Stimulated activated CD8-positive, alpha-beta memory T cell treated with anti-CD3 and anti-CD28 coated beads, Interleukin-7, amount 100 ng/mL, for 24 hours (primary cell): ENCODE results near the gene RGS7.
"Not testable (repeated sequence)": the region's sequence is repeated elsewhere in the genome, so short reads cannot be mapped to it uniquely, and the experiment has no call there.

Experiments
- DNase-seq: peaks from one replicate; pipeline ENCODE4 v3.0.0-alpha.2; 2020; ENCODE audit warnings: low read depth

Gene RGS7

GRCh38 chr1:240976685-240977084 lies 380.3 kb downstream of the RGS7 start:
- DNase-seq, result no peak

GRCh38 chr1:240973875-240974274 lies 383.1 kb downstream of the RGS7 start:
- no peak for DNase-seq

- not testable (repeated sequence) for DNase-seq
Observed at GRCh38 chr1:240972059-240972458, 384.9 kb downstream of the RGS7 start.

- no peak for DNase-seq
Observed at GRCh38 chr1:240970253-240970652, 386.8 kb downstream of the RGS7 start.

GRCh38 chr1:240968864-240969263 lies 388.1 kb downstream of the RGS7 start:
- DNase-seq, result no peak

GRCh38 chr1:240967070-240967724 lies 389.8 kb downstream of the RGS7 start:
- no peak for DNase-seq

- no peak for DNase-seq
Observed at GRCh38 chr1:240965581-240966091, 391.4 kb downstream of the RGS7 start.

- no peak for DNase-seq
Observed at GRCh38 chr1:240962086-240962485, 394.9 kb downstream of the RGS7 start.

- DNase-seq, result no peak
Observed at GRCh38 chr1:240956424-240956823, 400.6 kb downstream of the RGS7 start.

- no peak for DNase-seq
Observed at GRCh38 chr1:240956020-240956419, 401.0 kb downstream of the RGS7 start.

- DNase-seq, result no peak
Observed at GRCh38 chr1:240947438-240948224, 409.4 kb downstream of the RGS7 start.

- DNase-seq, result no peak
Observed at GRCh38 chr1:240946926-240947325, 410.1 kb downstream of the RGS7 start.

- no peak for DNase-seq
Observed at GRCh38 chr1:240942901-240943300, 414.1 kb downstream of the RGS7 start.

- no peak for DNase-seq
Observed at GRCh38 chr1:240941701-240942370, 415.2 kb downstream of the RGS7 start.

GRCh38 chr1:240936911-240937668 lies 419.9 kb downstream of the RGS7 start:
- DNase-seq, result no peak

GRCh38 chr1:240935920-240936319 lies 421.1 kb downstream of the RGS7 start:
- no peak for DNase-seq

GRCh38 chr1:240931031-240931430 lies 426.0 kb downstream of the RGS7 start:
- no peak for DNase-seq

- no peak for DNase-seq
Observed at GRCh38 chr1:240928265-240928664, 428.7 kb downstream of the RGS7 start.

GRCh38 chr1:240927821-240928220 lies 429.2 kb downstream of the RGS7 start:
- no peak for DNase-seq

GRCh38 chr1:240925273-240925672 lies 431.7 kb downstream of the RGS7 start:
- no peak for DNase-seq

GRCh38 chr1:240917976-240918375 lies 439.0 kb downstream of the RGS7 start:
- no peak for DNase-seq

GRCh38 chr1:240914506-240914905 lies 442.5 kb downstream of the RGS7 start:
- DNase-seq, result no peak
